Keratinocyte (primary cell): ENCODE measurements around the gene RFC4. TPM values are rescaled to one million over a fixed set of nuclear protein-coding genes. Genes with fewer than 3 reads are reported as not detected.

ENCODE experiments used
- DNase-seq: peaks from one replicate; pipeline ENCODE4 v3.0.0-alpha.2; 2011; ENCODE audit warnings: low read depth, missing footprints, low spot score
- FAIRE-seq: peaks from 2 replicates; lab custom pipeline; 2011; peaks lifted over from hg19 to GRCh38; lab: Jason Lieb, UNC
- H2AFZ ChIP-seq: 2 replicates; pipeline ENCODE4 v1.6.0; 2012; ENCODE audit warnings: low read length, control low read depth, inconsistent platforms; ENCODE audit not compliant: control insufficient read depth
- H3K27ac ChIP-seq: 2 replicates; pipeline ENCODE4 v1.5.1; 2011; ENCODE audit warnings: low read length; ENCODE audit not compliant: control insufficient read depth, insufficient read depth
- H3K27me3 ChIP-seq: 3 replicates; pipeline ENCODE4 v1.6.0; 2011; ENCODE audit warnings: low read length; ENCODE audit not compliant: control insufficient read depth, insufficient read depth; ENCODE audit errors: extremely low read depth
- H3K36me3 ChIP-seq, 2 experiments: 2 replicates in 1 of 2; 3 replicates in 1 of 2; pipeline ENCODE4 v1.5.1; 2011; ENCODE audit warnings: low read length in 2 of 2, mild to moderate bottlenecking in 1 of 2; ENCODE audit not compliant: control insufficient read depth in 2 of 2, insufficient read depth in 2 of 2; ENCODE audit errors: extremely low read depth in 1 of 2
- H3K4me1 ChIP-seq: 3 replicates; pipeline ENCODE4 v1.5.1; 2011; ENCODE audit warnings: low read length; ENCODE audit not compliant: control insufficient read depth, insufficient read depth; ENCODE audit errors: extremely low read depth
- H3K4me2 ChIP-seq: 3 replicates; pipeline ENCODE4 v1.6.0; 2011; ENCODE audit warnings: low read depth, low read length; ENCODE audit not compliant: control insufficient read depth, insufficient read depth; ENCODE audit errors: extremely low read depth
- H3K4me3 ChIP-seq, 3 experiments: fragments of 200-600 bp in 1 of 3; sonication (generic) in 1 of 3; 2 replicates in 2 of 3; 3 replicates in 1 of 3; pipeline ENCODE4 v1.5.1; 2011 to 2016; ENCODE audit warnings: low read length in 3 of 3, mild to moderate bottlenecking in 3 of 3, control low read depth in 2 of 3, inconsistent platforms in 1 of 3, low read depth in 1 of 3, mixed read lengths in 1 of 3, mixed run types in 1 of 3, moderate library complexity in 1 of 3; ENCODE audit not compliant: control insufficient read depth in 2 of 3, insufficient read depth in 2 of 3; ENCODE audit errors: extremely low read depth in 1 of 3
- H3K79me2 ChIP-seq: 2 replicates; pipeline ENCODE4 v1.6.0; 2012; ENCODE audit warnings: low read length; ENCODE audit not compliant: control insufficient read depth, insufficient read depth
- H3K9ac ChIP-seq: 3 replicates; pipeline ENCODE4 v1.6.0; 2011; ENCODE audit warnings: low read length; ENCODE audit not compliant: control insufficient read depth, insufficient read depth; ENCODE audit errors: extremely low read depth
- H3K9me1 ChIP-seq: 3 replicates; pipeline ENCODE4 v1.6.0; 2011; ENCODE audit warnings: low read length; ENCODE audit not compliant: control insufficient read depth, insufficient read depth; ENCODE audit errors: extremely low read depth
- H3K9me3 ChIP-seq: 2 replicates; pipeline ENCODE4 v1.5.1; 2012; ENCODE audit warnings: low read depth, low read length; ENCODE audit not compliant: control insufficient read depth
- H4K20me1 ChIP-seq: 3 replicates; pipeline ENCODE4 v1.6.0; 2011; ENCODE audit warnings: low read length; ENCODE audit not compliant: control insufficient read depth, insufficient read depth; ENCODE audit errors: extremely low read depth
- CTCF ChIP-seq, 3 experiments: IDR thresholded peaks in 1 of 3; conservative IDR thresholded peaks in 1 of 3; optimal IDR thresholded peaks in 1 of 3; 2 replicates in 2 of 3; 3 replicates in 1 of 3; pipeline versions ENCODE3 to v1.5.1; 2011; ENCODE audit warnings: low read length in 3 of 3, mild to moderate bottlenecking in 3 of 3, moderate library complexity in 2 of 3, control low read depth in 1 of 3, inconsistent platforms in 1 of 3; ENCODE audit not compliant: insufficient read depth in 2 of 3; ENCODE audit errors: extremely low read depth in 1 of 3
- EZH2 ChIP-seq: IDR thresholded peaks from one replicate; pipeline ENCODE4 v1.6.1; 2012; ENCODE audit warnings: inconsistent platforms, mild to moderate bottlenecking, low read length, moderate library complexity
- dilution Hi-C: fragments of 300-500 bp; cut with MboI; formaldehyde crosslinking; loops from one replicate; pipeline ENCODE4 v1.7.0; 2020; ENCODE audit warnings: low sequenced_read_pairs; ENCODE audit not compliant: extremely low pct_ligation_motif_present
- polyA plus RNA-seq, 5 experiments: library from polyadenylated mRNA; depleted of rRNA in 3 of 5; stranded (reverse) in 3 of 5; stranded (forward) in 1 of 5; unstranded in 1 of 5; fragments of >200 nt; gene quantifications; 1 replicate in 1 of 5; 2 replicates in 3 of 5; 3 replicates in 1 of 5; pipeline versions ENCODE4 v1.2.1 to v1.2.3, GENCODE V29; 2011 to 2012; ENCODE audit warnings: missing spikeins in 2 of 5, low read depth in 1 of 5, low replicate concordance in 1 of 5

The RFC4 gene
- polyA plus RNA-seq, 1 donor (not counting 4 experiments of a cell fraction or from before 2014, with no cell fraction given), result 22.8 TPM

- no peaks in the 10 kb centered on the region for H3K9me1 ChIP-seq
- dilution Hi-C loops, result no loop called here
- H3K9me3 ChIP-seq, result no peaks in the 10 kb centered on the region
- no peaks in the 10 kb centered on the region for H4K20me1 ChIP-seq
- H3K27me3 ChIP-seq, result no peaks in the 10 kb centered on the region
- peak overlapping the region; percentile 90 for H3K4me2 ChIP-seq
- peak; percentile 81 for FAIRE-seq
- TF ChIP-seq EZH2 (no peak), CTCF (optimal IDR thresholded peaks at IDR 0.05 in 1 of 3, IDR thresholded peaks at IDR 0.05 in 1 of 3, conservative IDR thresholded peaks at IDR 0.05 in 1 of 3; ENCODE audit: extremely low read depth in 1 of 3, insufficient read depth in 2 of 3, low read length in 3 of 3) (no peak)
- peak overlapping the region; percentile 84 for H3K9ac ChIP-seq
- H3K27ac ChIP-seq, result peak overlapping the region; percentile 98
- peak overlapping the region; percentile 52 for H2AFZ ChIP-seq
- DNase-seq, result no peak
- no peak overlapping the region for H3K4me3 ChIP-seq
- no peaks in the 10 kb centered on the region for H3K79me2 ChIP-seq
- peaks cover 41% of the 10 kb centered on the region for H3K4me1 ChIP-seq
- no peaks in the 10 kb centered on the region for H3K36me3 ChIP-seq
These were observed 52.3 kb downstream of the RFC4 start for GRCh38 chr3:186754006-186754405.

- no peak for FAIRE-seq
- TF ChIP-seq CTCF (optimal IDR thresholded peaks at IDR 0.05 in 1 of 3, IDR thresholded peaks at IDR 0.05 in 1 of 3, conservative IDR thresholded peaks at IDR 0.05 in 1 of 3; ENCODE audit: extremely low read depth in 1 of 3, insufficient read depth in 2 of 3, low read length in 3 of 3) (no peak), EZH2 (no peak)
- no peak overlapping the region for H3K4me2 ChIP-seq
- no peaks in the 10 kb centered on the region for H3K79me2 ChIP-seq
- DNase-seq, result no peak
- H3K9me3 ChIP-seq, result no peaks in the 10 kb centered on the region
- H3K27ac ChIP-seq, result peak overlapping the region; percentile 14
- no peak overlapping the region for H2AFZ ChIP-seq
- dilution Hi-C loops, result no loop called here
- no peaks in the 10 kb centered on the region for H3K36me3 ChIP-seq
- no peaks in the 10 kb centered on the region for H3K27me3 ChIP-seq
- H3K4me3 ChIP-seq, result no peak overlapping the region
- peaks cover 23% of the 10 kb centered on the region for H3K4me1 ChIP-seq
- H3K9me1 ChIP-seq, result no peaks in the 10 kb centered on the region
- no peak overlapping the region for H3K9ac ChIP-seq
- no peaks in the 10 kb centered on the region for H4K20me1 ChIP-seq
These were observed 54.8 kb downstream of the RFC4 start for GRCh38 chr3:186751480-186751879.
